22Rv1 (cell line): ENCODE measurements around the gene HNRNPA1.
"Not testable (repeated sequence)": the region's sequence is repeated elsewhere in the genome, so short reads cannot be mapped to it uniquely, and the experiment has no call there.

ENCODE experiments used
- CTCF ChIP-seq: fragments of 450-650 bp; IDR thresholded peaks from 2 replicates; pipeline ENCODE4 v1.5.1; 2017; ENCODE audit warnings: mild to moderate bottlenecking
- ZFX ChIP-seq: fragments of 450-650 bp; IDR thresholded peaks from 2 replicates; pipeline ENCODE4 v1.6.1; 2017; ENCODE audit warnings: antibody characterized with exemption, borderline replicate concordance

- TF ChIP-seq CTCF, ZFX: not testable (repeated sequence)
These were observed 1.2 kb downstream of the HNRNPA1 start for GRCh38 chr12:54281694-54282093.
